ENCODE data around the gene LSM10. TPM values are rescaled to one million over a fixed set of nuclear protein-coding genes. Genes with fewer than 3 reads are reported as not detected.
A peak's percentile ranks its signal among the peaks of the same experiment; 100 is the strongest.

LSM10 gene
- total RNA-seq, 1 experiment from 2014 or later, result 56.3 TPM

DNA sequence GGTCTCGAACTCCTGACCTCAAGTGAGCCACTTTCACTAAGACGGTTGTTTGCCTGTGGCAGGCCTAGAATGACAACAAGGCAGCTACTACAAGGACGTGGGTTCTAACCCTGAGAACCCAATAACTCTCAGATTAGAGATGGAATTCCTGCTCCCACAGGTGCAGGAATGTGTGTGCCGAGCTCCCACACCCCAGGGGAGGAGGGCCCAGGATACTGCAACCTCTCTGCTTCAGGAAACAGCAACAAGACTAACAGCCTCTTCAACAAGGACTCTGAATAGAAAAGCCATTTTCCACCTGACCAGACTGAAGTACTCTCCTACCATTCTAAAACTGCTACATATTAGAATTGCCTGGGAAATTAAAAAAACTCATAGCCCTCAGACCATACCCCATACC is 4.9 kb downstream of the LSM10 start (continued):
- no peak for TF ChIP-seq MXD4 (CRISPR knock-in tag; IDR thresholded peaks at IDR 0.05; ENCODE audit: borderline replicate concordance)
- TF ChIP-seq ATF1 (CRISPR knock-in tag; IDR thresholded peaks at IDR 0.05), result no peak
- TF ChIP-seq EMX1 (CRISPR knock-in tag; IDR thresholded peaks at IDR 0.05), result no peak

GRCh38 chr1:36391271-36391670 is 6.4 kb downstream of the LSM10 start:
- ATAC-seq, result no peak
- Mint-ChIP-seq H3K27ac (peak overlapping the region; percentile 42; the same call in 1 of the 2 replicates), H3K36me3 (peaks cover 11% of the 10 kb centered on the region), H3K27me3 (ENCODE audit: low read depth) (no peaks in the 10 kb centered on the region), H3K4me1 (peaks cover 17% of the 10 kb centered on the region), H3K4me3 (no peak overlapping the region), H3K9me3 (no peaks in the 10 kb centered on the region)
- TF ChIP-seq RORB (CRISPR knock-in tag; IDR thresholded peaks at IDR 0.05) (no peak), E2F4 (CRISPR knock-in tag; IDR thresholded peaks at IDR 0.05; ENCODE audit: borderline replicate concordance, low read depth) (no peak), TEAD4 (CRISPR knock-in tag; IDR thresholded peaks at IDR 0.05) (no peak), ZNF671 (CRISPR knock-in tag; IDR thresholded peaks at IDR 0.05) (no peak), IRF1 (CRISPR knock-in tag; IDR thresholded peaks at IDR 0.05) (no peak), TCF7 (CRISPR knock-in tag; IDR thresholded peaks at IDR 0.05; ENCODE audit: low read depth) (no peak), NR2C2 (CRISPR knock-in tag; IDR thresholded peaks at IDR 0.05) (no peak), ARID4B (CRISPR knock-in tag; IDR thresholded peaks at IDR 0.05; ENCODE audit: borderline replicate concordance) (no peak), JUN (CRISPR knock-in tag; IDR thresholded peaks at IDR 0.05) (no peak), SOX15 (CRISPR knock-in tag; IDR thresholded peaks at IDR 0.05) (no peak)
- TF ChIP-seq, protein P1, sequence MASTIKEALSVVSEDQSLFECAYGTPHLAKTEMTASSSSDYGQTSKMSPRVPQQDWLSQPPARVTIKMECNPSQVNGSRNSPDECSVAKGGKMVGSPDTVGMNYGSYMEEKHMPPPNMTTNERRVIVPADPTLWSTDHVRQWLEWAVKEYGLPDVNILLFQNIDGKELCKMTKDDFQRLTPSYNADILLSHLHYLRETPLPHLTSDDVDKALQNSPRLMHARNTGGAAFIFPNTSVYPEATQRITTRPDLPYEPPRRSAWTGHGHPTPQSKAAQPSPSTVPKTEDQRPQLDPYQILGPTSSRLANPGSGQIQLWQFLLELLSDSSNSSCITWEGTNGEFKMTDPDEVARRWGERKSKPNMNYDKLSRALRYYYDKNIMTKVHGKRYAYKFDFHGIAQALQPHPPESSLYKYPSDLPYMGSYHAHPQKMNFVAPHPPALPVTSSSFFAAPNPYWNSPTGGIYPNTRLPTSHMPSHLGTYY (CRISPR knock-in tag; IDR thresholded peaks at IDR 0.05), result no peak
- TF ChIP-seq, protein P2, sequence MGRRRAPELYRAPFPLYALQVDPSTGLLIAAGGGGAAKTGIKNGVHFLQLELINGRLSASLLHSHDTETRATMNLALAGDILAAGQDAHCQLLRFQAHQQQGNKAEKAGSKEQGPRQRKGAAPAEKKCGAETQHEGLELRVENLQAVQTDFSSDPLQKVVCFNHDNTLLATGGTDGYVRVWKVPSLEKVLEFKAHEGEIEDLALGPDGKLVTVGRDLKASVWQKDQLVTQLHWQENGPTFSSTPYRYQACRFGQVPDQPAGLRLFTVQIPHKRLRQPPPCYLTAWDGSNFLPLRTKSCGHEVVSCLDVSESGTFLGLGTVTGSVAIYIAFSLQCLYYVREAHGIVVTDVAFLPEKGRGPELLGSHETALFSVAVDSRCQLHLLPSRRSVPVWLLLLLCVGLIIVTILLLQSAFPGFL (CRISPR knock-in tag; IDR thresholded peaks at IDR 0.05; ENCODE audit: borderline replicate concordance), result no peak
- TF ChIP-seq, protein P3, sequence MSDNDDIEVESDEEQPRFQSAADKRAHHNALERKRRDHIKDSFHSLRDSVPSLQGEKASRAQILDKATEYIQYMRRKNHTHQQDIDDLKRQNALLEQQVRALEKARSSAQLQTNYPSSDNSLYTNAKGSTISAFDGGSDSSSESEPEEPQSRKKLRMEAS (CRISPR knock-in tag; IDR thresholded peaks at IDR 0.05), result no peak
- CTCF ChIA-PET, result no interaction called here
- no peak for DNase-seq (ENCODE audit: low spot score)
- POLR2A ChIA-PET, result no interaction called here

GRCh38 chr1:36390411-36390810 is 7.3 kb downstream of the LSM10 start:
- ChIA-PET POLR2A (no interaction called here), CTCF (interaction anchor here (1.4 kb wide), 1 partner anchor 21 kb away, joined by 3 read pairs; no protein-coding TSS in a partner anchor)
- no peak overlapping the region for H3K4me3 Mint-ChIP-seq

More at GRCh38 chr1:36390411-36390810, 7.3 kb downstream of the LSM10 start:
- Mint-ChIP-seq H3K27ac (no peak overlapping the region), H3K4me1 (peaks cover 15% of the 10 kb centered on the region), H3K36me3 (peaks cover 11% of the 10 kb centered on the region), H3K9me3 (no peaks in the 10 kb centered on the region), H3K27me3 (ENCODE audit: low read depth) (no peaks in the 10 kb centered on the region)
- no peak for DNase-seq (ENCODE audit: low spot score)
- TF ChIP-seq ZNF532 (CRISPR knock-in tag; IDR thresholded peaks at IDR 0.05; ENCODE audit: borderline replicate concordance) (no peak), NR1H2 (CRISPR knock-in tag; IDR thresholded peaks at IDR 0.05) (no peak), SP1 (CRISPR knock-in tag; conservative IDR thresholded peaks at IDR 0.05) (no peak), NR2C2 (CRISPR knock-in tag; IDR thresholded peaks at IDR 0.05) (no peak), CREB1 (CRISPR knock-in tag; IDR thresholded peaks at IDR 0.05) (no peak)
- ATAC-seq, result no peak
